ENCODE results near the gene MBOAT7.
"Not testable (repeated sequence)": the region's sequence is repeated elsewhere in the genome, so short reads cannot be mapped to it uniquely, and the experiment has no call there.

The MBOAT7 gene

DNA sequence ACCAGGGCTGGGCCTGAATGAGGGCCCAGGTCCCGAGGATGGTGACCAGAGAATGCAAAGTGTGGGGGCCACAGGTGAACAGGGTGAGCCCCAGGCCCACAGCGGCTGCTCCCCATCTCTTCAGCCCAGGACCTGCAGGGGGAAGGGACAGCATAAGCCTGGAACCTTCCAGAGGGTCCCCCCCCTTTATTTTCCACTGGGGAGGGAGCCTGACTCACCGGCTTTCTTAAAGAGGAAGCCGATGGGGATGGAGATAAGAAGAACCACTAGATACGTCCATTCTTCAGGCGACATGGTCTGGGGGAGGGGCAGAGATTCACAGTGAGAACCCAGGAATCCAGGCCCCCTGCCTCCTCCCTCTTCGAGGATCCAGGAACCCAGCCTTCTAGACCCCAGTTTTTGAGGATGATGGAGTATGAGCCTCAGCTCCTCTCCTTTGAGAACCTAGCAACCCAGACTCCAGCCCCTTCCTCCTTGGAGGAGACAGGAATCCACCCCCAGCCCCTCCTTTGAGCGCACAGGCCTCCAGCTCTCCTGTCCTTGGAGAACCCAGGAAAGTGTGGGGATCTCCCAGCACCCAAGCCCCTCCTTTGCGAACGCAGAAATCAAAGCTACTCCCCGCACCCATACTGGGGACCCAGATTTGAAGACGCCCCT lies 1.0 kb downstream of the MBOAT7 start:
- peak; percentile 86 for DNase-seq (ENCODE audit: low read depth)

DNA sequence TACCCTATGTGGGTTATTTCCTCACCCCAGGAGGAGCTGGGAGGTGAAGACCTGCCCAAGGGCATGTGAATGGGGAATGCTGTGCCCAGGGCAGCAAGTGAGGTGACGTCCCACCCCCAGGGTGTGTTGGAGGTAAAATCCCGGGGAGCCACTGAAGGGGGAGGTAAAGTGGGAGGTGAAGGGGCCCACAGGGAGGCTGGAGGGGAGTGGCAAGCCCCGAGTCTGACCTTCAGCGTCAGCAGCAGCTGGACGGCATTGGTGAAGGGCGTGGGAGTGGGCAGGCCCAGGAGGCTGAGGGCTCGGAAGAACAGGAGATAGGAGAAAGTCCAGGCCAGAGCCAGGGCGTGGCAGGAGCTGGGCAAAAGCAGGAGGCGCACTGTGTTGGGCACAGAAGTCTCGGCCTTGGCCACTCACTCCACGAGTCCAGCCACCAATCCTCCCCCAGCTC lies 2.4 kb downstream of the MBOAT7 start:
- DNase-seq (ENCODE audit: low read depth) = no peak

GRCh38 chr19:54186351-54186750 lies 3.0 kb downstream of the MBOAT7 start:
- DNase-seq (ENCODE audit: low read depth) = no peak

DNA sequence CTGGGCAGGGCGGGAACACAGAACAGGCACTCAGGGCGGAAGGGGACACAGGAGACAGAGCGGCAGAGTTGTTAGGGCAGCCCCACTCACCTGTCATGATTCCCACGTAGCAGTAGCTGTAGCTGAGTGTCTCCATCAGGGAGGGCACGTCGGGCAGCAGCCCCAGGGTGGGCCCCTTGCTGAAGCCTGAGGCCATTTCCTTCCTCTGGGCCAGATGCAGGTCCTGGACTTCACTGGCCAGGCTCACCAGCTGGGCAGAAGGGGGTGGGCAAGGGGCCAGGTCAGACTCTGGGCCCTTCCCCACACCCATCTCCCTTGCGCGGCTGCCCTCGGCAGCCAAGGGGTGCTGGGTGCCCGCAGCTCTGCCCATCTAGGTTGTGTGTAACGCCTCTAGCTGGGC lies 5.9 kb downstream of the MBOAT7 start:
- DNase-seq (ENCODE audit: low read depth) = no peak

DNA sequence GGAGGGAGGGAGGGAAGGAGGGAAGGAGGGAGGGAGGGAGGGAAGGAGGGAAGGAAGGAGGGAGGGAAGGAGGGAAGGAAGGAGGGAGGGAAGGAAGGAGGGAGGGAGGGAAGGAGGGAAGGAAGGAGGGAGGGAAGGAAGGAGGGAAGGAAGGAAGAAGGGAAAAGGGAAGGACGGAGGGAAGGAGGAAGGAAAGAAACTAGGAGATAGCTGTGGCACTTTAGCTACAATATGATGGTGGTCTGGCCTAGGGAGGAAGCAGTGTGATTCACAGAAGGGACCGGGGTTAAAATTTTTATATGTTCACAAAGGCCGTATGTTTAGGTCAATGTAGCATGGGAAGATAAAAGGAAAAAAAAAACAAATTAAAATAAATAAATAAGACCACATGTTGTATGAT lies 7.5 kb downstream of the MBOAT7 start:
- DNase-seq (ENCODE audit: low read depth) = not testable (repeated sequence)

GRCh38 chr19:54180691-54181091 lies 8.7 kb downstream of the MBOAT7 start:
- no peak for DNase-seq (ENCODE audit: low read depth)

DNA sequence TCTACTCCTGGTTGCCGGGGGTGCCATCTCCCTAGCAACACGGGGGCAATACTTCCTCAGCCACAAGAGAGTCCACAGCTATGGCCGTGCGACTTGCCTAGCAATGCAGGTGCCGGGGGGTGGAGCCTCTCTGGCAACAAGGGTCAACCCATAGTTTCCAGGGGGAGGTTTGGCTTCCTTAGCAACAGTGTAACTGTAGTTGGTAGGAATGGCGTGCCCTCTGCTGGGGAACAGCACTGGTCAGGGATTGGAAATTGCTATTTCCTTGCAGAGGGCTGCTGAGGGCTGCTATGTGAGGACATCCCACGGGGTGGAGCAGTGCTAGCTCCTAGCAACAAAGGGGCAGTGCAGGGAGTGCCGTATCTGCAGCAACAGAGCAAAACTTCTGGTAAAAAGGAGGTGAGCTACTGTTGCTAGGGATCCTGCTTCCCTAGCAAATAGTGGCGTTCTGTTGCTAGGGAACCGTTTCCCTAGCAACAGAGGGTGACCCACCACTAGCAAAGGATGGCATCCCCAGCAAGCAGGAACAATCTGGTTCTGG lies 9.4 kb downstream of the MBOAT7 start:
- peak; percentile 49 for DNase-seq (ENCODE audit: low read depth)

DNA sequence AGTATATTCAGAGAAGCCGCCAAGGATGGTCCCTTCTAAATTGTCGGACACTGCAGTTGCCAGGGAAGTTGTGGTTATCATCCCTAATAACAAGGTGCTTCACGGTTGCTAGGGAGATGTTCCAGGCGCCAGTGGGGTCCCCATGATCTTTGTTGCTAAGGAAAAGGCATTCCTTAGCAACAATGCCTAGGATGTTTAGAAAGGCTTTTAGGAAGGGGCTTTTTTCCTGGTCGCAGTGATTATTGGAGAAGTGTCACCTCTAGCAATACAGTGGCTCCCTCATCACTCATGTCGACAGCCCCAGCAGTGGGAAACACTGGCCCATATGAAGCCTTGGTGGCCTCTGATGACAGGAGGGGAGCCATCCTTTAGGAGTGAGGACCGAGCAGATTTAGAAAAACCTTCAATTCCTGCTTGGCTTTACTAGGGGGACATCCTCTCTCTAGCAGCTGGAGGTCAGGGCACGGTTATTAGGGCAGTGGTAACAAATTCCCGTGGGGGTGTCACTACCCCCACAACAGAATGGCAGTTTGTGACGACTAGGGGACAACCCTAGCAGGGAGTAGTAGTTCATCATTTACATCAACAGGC lies 10.0 kb downstream of the MBOAT7 start:
- DNase-seq (ENCODE audit: low read depth) = no peak

DNA sequence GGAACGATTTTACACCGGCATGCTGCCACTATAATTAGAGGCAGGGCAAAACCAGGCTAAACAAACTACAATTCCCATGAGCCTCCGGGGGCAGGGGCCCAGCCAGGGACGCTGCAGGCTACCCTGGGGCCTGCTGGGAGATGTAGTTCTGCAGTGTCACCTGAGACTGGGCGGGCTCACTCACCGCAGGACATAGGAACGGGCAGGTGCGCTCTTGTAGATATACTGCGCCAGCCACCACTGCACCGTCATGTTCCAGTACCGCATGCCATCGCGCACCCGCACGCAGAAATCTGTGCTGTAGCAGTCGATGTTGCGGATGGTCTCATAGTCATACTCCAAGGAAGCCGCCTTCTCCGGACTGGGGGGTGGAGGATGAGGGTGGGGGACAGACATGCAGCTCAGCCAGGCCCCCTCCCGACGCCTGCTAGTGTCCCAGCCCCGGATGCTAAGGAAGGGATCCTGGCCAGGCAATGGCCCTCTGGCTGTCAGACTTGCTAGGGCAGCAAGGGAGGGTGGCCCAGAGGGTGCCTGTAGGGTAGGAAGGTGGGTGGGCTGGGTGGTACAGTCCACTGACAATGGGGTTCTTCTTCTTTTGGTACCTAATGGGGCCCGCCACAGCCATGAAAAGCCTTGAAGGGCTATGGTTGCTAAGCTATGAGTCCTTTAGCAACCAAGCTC lies 10.7 kb downstream of the MBOAT7 start:
- peak; percentile 37 for DNase-seq (ENCODE audit: low read depth)

GRCh38 chr19:54173951-54174834 lies 15.2 kb downstream of the MBOAT7 start:
- DNase-seq (ENCODE audit: low read depth) = no peak

GRCh38 chr19:54173359-54173699 lies 16.1 kb downstream of the MBOAT7 start:
- no peak for DNase-seq (ENCODE audit: low read depth)

DNA sequence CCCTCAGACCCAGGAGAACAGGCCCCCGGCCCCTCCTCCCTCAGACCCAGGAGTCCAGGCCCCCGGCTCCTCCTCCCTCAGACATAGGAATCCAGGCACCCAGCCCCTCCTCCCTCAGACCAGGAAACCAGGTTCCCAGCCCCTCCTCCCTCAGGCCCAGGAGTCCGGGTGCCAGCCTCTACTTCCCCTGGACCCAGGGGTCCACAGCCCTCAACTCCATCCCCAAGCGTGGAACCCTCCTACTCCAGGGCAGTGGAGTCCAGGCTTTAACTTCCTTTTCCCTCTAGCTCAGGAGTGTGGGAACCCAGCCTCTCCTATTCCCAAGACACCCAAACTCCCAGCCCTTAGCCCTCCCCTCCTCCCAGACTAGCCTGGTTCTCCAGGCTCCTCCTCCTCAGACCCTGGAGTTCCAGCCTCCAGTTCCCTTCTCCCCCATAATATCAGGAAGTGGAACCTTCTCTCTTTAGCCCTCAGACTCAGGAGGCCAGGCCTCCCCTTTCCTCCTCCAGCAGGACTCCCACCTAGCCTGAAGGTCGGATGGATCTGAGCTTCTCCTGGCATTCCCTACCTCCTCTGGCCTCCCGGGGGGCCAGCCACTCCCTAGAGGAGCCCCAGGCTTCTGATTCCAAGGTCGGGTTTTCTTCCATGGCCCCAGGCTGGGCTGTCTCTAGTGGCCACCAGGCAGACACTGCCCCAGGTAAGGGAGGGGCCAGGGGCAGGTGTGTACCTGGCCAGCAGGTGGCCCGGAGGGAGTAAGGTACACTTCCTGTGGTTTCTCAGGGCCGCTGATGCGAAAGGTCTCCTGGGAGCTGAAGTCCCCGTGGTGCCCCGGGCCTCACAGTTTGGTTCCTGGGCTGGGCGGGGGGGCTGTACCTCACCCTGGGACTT lies 16.7 kb downstream of the MBOAT7 start, which contains the start of gene TMC4:
Gene TMC4 (minus strand): TSS at position 690 of the 888 bp plus-strand sequence. CDS start 43 bp downstream, at position 647.
- DNase-seq (ENCODE audit: low read depth) = peak; percentile 33

DNA sequence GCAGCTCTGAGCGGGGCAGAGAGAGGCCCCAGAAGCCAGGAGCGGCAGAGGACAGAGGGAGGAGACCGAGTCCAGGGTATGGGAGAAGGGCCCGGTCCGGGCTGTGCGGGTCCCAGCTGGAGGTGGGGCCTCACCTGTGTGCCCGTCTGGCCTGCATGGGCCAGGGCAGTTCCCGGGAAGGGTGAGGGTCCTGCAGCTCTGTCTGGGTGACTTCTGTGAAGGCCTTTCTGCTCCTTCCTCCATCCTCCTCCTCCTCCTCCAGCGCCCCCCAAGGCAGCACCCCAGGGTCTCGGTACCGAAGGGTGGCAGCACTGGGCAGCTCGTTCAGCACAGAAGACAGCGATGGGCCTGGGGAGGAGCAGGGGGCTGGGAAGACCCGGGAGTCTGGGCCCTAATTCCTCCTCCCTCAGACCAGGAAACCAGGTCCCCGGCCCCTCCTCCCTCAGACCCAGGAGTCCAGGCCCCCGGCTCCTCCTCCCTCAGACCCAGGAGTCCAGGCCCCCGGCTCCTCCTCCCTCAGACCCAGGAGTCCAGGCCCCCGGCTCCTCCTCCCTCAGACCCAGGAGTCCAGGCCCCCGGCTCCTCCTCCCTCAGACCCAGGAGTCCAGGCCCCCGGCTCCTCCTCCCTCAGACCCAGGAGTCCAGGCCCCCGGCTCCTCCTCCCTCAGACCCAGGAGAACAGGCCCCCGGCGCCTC lies 17.5 kb downstream of the MBOAT7 start:
- not testable (repeated sequence) for DNase-seq (ENCODE audit: low read depth)

DNA sequence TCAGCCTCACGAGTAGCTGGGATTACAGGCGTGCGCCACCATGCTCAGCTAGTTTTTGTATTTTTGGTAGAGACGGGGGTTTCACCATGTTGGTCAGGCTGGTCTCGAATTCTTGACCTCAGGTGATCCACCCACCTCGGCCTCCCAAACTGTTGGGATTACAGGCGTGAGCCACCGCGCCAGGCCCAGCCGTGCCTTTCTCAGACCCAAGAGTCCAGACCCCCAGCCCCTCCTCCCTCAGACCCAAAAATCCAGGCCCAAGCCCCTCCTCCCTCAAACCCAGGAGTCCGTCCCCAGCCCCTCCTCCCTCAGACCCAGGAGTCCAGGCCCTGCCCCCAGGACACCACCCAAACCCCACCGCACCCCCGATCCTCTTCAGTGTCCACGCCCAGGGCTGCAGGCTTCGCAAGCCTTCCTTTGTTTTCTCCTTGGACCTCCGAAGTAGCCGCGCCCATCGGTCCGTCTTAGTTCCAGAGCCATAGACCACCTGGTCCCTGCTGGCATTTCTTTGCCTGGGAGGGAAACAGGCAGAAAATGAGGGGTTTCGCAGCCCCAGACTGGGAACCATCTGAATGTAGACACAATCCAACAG lies 20.1 kb downstream of the MBOAT7 start:
- no peak for DNase-seq (ENCODE audit: low read depth)

DNA sequence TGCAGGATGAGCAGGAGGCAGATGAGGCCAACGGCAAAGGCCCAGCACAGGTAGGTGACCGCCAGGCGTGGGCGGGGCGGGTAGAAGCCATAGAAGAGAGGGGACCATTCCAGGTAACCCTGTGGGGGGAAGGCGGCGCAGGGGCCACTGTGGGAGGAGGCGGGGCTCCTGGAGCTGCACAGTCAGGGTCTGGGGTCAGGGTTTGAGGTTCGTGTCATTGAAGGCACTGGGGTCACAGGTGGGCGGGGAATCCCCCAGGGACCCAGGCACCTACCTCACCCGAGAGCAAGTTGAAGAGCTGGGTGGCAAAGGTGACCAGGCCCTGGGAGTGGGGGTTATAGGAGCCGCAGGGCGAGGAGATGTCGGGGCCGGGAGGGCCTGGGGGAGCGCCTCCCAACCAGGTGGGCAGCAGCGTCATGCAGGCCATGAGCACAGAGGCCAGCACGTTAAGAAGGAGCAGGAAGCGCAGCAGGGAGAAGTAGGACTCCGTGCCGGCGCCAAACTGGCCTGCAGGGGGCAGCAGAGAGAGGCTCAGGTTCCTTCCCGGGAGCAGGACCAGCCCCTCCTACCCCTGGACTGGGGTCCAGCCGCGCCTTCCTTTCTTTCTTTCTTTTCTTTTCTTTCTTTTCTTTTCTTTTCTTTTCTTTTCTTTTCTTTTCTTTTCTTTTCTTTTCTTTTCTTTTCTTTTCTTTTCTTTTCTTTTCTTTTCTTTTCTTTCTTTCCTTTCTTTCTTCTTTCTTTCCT lies 21.0 kb downstream of the MBOAT7 start:
- peak; percentile 89 for DNase-seq (ENCODE audit: low read depth)

GRCh38 chr19:54165222-54165621 lies 24.2 kb downstream of the MBOAT7 start:
- no peak for DNase-seq (ENCODE audit: low read depth)

DNA sequence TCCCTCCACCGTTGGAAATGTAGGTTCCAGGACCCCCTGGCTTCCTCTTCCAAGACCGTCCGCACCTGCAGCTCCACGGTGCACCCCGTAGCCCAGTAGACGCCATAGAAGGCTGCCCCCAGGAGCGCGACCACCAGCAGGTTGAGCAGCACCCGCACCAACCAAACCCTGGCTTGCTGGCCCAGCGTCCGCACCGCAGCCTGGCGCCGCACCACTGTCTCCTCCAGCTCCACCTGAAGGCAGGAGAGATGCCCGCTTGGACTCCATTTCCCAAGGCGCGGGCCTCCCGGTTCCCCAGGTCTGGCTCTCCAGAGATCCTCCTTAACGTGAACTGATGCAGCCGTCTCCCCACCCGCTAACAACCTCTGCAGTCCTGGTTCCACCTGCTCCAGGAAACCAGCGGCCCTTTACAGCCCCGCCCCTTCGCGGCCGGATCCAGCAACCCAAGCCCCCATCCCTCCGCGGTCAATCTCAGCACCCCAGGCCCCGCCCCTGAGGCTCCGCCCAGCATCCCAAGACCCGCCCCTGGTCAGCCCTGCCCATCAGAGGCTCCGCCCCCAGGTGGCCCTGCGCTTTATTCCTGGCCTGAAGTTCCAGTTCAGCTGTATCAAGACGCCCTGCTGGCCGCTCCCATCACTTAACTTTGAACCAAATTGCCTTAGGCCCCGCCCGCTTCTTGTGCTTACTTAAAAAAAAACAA lies 24.9 kb downstream of the MBOAT7 start:
- peak; percentile 58 for DNase-seq (ENCODE audit: low read depth)

- no peak for DNase-seq (ENCODE audit: low read depth)
Measured at GRCh38 chr19:54162884-54163283, 26.5 kb downstream of the MBOAT7 start.
